GM12878 (cell line): ENCODE measurements around the gene CYP26C1. TPM values are rescaled to one million over a fixed set of nuclear protein-coding genes. Genes with fewer than 3 reads are reported as not detected.
A peak's percentile ranks its signal among the peaks of the same experiment; 100 is the strongest.

Experiments
- CBX3 ChIP-seq: fragments of 200-600 bp; sonication (generic); IDR thresholded peaks from 2 replicates; pipeline ENCODE4 v1.6.1; 2016; ENCODE audit warnings: low read depth, borderline replicate concordance
- CHD1 ChIP-seq: IDR thresholded peaks from 2 replicates; pipeline ENCODE4 v1.6.1; 2012; ENCODE audit warnings: low read depth, low read length, improper control_type of control experiment
- DPF2 ChIP-seq: fragments of 450-650 bp; IDR thresholded peaks from 2 replicates; pipeline ENCODE4 v1.6.1; 2017; ENCODE audit warnings: mild to moderate bottlenecking
- FOS ChIP-seq: IDR thresholded peaks from 3 replicates; pipeline ENCODE4 v1.6.1; 2011; ENCODE audit warnings: borderline replicate concordance; ENCODE audit not compliant: insufficient read length; ENCODE audit errors: extremely low read depth
- GABPA ChIP-seq: IDR thresholded peaks from 2 replicates; pipeline ENCODE4 v1.6.1; 2014; ENCODE audit warnings: antibody characterized with exemption, low read depth, mild to moderate bottlenecking, inconsistent platforms
- JUNB ChIP-seq: IDR thresholded peaks from 2 replicates; pipeline ENCODE4 v1.6.1; 2016; ENCODE audit warnings: antibody characterized with exemption, mild to moderate bottlenecking
- NBN ChIP-seq: fragments of 450-650 bp; IDR thresholded peaks from 2 replicates; pipeline ENCODE4 v1.6.1; 2016
- SMAD5 ChIP-seq: IDR thresholded peaks from 2 replicates; pipeline ENCODE4 v1.6.1; 2016; ENCODE audit warnings: antibody characterized with exemption, low read depth
- SUPT20H ChIP-seq: IDR thresholded peaks from 2 replicates; pipeline ENCODE4 v1.6.1; 2011; ENCODE audit warnings: low read depth, mild to moderate bottlenecking, low read length, moderate library complexity, borderline replicate concordance; ENCODE audit not compliant: control insufficient read depth
- SUZ12 ChIP-seq: fragments of 200-600 bp; sonication (generic); IDR thresholded peaks from one replicate; pipeline ENCODE4 v1.6.1; 2018; ENCODE audit warnings: antibody characterized with exemption, mild to moderate bottlenecking; ENCODE audit not compliant: unreplicated experiment
- TCF3 ChIP-seq: IDR thresholded peaks from 2 replicates; pipeline ENCODE4 v1.6.1; 2012; ENCODE audit warnings: low read depth, mild to moderate bottlenecking, low read length, borderline replicate concordance; ENCODE audit not compliant: insufficient read depth
- ZBTB33 ChIP-seq: fragments of 450-650 bp; IDR thresholded peaks from 2 replicates; pipeline ENCODE4 v1.6.1; 2017; ENCODE audit warnings: mild to moderate bottlenecking
- ZNF24 ChIP-seq: fragments of 450-650 bp; IDR thresholded peaks from 2 replicates; pipeline ENCODE4 v1.6.1; 2017; ENCODE audit warnings: antibody characterized with exemption, mild to moderate bottlenecking
- ZNF384 ChIP-seq: IDR thresholded peaks from 2 replicates; pipeline ENCODE4 v1.6.1; 2012; ENCODE audit warnings: low read depth, mild to moderate bottlenecking, low read length, improper control_type of control experiment, borderline replicate concordance
- polyA plus RNA-seq, 11 experiments: library from polyadenylated mRNA; depleted of rRNA in 4 of 11; unstranded in 6 of 11; stranded (reverse) in 5 of 11; fragments of >200 nt; fragmentation: Nextera tagmentation in 4 of 11; fragmentation: Illumina TruSeq in 1 of 11; extraction: Ambion mirVana in 4 of 11; extraction: Trizol in 1 of 11; gene quantifications; 1 replicate in 1 of 11; 2 replicates in 10 of 11; pipeline versions ENCODE4 v1.2.1 to v1.2.3, GENCODE V29; 2011 to 2016; ENCODE audit warnings: inconsistent platforms in 2 of 11, missing spikeins in 2 of 11, low read depth in 1 of 11
- total RNA-seq, 4 experiments: library from RNA; depleted of rRNA in 3 of 4; stranded (reverse); fragments of >200 nt in 3 of 4; fragmentation: Illumina TruSeq in 1 of 4; extraction: Trizol in 1 of 4; gene quantifications; 2 replicates each; pipeline versions ENCODE4 v1.2.1 to v1.2.3, GENCODE V29; 2013 to 2021
- TF ChIP-seq, protein P1 (sequence below): fragments of 150-350 bp; IDR thresholded peaks from 2 replicates; pipeline ENCODE4 v1.6.1; 2014; ENCODE audit warnings: mild to moderate bottlenecking, low read depth, low read length
- TF ChIP-seq, protein P2 (sequence below): fragments of 450-650 bp; IDR thresholded peaks from 2 replicates; pipeline ENCODE4 v1.6.1; 2014; ENCODE audit warnings: mild to moderate bottlenecking
- TF ChIP-seq, protein P3 (sequence below): IDR thresholded peaks from 2 replicates; pipeline ENCODE4 v1.6.1; 2011; ENCODE audit warnings: borderline replicate concordance, low read depth, mild to moderate bottlenecking, moderate library complexity, mixed read lengths, low read length; ENCODE audit not compliant: insufficient read depth; ENCODE audit errors: extremely low read length
- TF ChIP-seq, protein P4 (sequence below): fragments of 450-650 bp; IDR thresholded peaks from 2 replicates; pipeline ENCODE4 v1.6.1; 2017; ENCODE audit warnings: antibody characterized with exemption, mild to moderate bottlenecking, moderate library complexity

CYP26C1 gene
- total and polyA plus RNA-seq, 10 of the 15 experiments (the other 5 are each of a cell fraction or from before 2014, with no cell fraction given), result under 0.01 to 0.08 TPM; not detected in 8

DNA sequence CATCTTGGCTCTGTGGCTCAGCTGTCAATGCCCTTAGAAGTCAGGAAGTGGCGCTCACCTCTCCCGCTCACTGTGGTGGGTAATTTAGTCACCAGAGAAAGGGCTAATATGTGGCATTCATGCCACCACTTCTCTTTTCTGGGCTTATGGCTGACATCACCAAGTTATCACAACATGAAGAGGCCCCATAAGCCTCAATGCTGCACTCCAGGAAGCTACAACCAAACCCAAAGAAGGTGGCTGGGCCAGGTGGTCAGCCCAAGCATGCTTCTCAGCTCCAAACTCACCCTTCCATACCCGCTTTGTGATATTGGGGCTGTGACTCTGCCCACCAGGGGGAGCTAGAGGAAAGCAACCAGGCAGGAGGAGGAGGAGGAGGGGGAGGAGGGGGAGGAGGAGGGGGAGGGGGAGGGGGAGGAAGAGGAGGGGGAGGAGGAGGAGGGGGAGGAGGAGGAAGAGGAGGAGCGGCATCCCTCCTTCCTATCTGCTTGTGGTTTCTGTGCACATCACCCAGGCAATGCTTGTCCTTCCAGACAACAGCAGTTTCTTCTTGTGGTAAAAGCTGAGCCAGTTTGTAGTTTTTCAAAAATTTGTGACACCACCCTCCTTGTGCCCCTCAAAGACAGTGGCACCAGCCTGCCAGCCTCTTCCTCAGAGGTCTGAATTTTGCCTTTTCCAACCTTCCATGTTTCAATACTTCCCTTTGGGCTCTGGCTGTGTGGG lies 55.2 kb downstream of the CYP26C1 start (continued):
- TF ChIP-seq, protein P1, sequence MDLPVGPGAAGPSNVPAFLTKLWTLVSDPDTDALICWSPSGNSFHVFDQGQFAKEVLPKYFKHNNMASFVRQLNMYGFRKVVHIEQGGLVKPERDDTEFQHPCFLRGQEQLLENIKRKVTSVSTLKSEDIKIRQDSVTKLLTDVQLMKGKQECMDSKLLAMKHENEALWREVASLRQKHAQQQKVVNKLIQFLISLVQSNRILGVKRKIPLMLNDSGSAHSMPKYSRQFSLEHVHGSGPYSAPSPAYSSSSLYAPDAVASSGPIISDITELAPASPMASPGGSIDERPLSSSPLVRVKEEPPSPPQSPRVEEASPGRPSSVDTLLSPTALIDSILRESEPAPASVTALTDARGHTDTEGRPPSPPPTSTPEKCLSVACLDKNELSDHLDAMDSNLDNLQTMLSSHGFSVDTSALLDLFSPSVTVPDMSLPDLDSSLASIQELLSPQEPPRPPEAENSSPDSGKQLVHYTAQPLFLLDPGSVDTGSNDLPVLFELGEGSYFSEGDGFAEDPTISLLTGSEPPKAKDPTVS, result no peak
- TF ChIP-seq DPF2, result 0 out of 2 replicates have a peak, but pooled peaks have one; percentile 20
- TF ChIP-seq, protein P2, sequence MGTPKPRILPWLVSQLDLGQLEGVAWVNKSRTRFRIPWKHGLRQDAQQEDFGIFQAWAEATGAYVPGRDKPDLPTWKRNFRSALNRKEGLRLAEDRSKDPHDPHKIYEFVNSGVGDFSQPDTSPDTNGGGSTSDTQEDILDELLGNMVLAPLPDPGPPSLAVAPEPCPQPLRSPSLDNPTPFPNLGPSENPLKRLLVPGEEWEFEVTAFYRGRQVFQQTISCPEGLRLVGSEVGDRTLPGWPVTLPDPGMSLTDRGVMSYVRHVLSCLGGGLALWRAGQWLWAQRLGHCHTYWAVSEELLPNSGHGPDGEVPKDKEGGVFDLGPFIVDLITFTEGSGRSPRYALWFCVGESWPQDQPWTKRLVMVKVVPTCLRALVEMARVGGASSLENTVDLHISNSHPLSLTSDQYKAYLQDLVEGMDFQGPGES, result no peak
- TF ChIP-seq FOS, result no peak
- TF ChIP-seq NBN, result peak; percentile 33; the same call in 1 of the 2 replicates
- TF ChIP-seq SUPT20H, result no peak
- no peak for TF ChIP-seq SUZ12
- no peak for TF ChIP-seq ZBTB33
- no peak for TF ChIP-seq TCF3
- no peak for TF ChIP-seq GABPA
- no peak for TF ChIP-seq SMAD5
- TF ChIP-seq CBX3, result no peak
- TF ChIP-seq, protein P3, sequence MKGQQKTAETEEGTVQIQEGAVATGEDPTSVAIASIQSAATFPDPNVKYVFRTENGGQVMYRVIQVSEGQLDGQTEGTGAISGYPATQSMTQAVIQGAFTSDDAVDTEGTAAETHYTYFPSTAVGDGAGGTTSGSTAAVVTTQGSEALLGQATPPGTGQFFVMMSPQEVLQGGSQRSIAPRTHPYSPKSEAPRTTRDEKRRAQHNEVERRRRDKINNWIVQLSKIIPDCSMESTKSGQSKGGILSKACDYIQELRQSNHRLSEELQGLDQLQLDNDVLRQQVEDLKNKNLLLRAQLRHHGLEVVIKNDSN, result no peak
- TF ChIP-seq, protein P4, sequence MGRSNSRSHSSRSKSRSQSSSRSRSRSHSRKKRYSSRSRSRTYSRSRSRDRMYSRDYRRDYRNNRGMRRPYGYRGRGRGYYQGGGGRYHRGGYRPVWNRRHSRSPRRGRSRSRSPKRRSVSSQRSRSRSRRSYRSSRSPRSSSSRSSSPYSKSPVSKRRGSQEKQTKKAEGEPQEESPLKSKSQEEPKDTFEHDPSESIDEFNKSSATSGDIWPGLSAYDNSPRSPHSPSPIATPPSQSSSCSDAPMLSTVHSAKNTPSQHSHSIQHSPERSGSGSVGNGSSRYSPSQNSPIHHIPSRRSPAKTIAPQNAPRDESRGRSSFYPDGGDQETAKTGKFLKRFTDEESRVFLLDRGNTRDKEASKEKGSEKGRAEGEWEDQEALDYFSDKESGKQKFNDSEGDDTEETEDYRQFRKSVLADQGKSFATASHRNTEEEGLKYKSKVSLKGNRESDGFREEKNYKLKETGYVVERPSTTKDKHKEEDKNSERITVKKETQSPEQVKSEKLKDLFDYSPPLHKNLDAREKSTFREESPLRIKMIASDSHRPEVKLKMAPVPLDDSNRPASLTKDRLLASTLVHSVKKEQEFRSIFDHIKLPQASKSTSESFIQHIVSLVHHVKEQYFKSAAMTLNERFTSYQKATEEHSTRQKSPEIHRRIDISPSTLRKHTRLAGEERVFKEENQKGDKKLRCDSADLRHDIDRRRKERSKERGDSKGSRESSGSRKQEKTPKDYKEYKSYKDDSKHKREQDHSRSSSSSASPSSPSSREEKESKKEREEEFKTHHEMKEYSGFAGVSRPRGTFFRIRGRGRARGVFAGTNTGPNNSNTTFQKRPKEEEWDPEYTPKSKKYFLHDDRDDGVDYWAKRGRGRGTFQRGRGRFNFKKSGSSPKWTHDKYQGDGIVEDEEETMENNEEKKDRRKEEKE, result no peak
- no peak for TF ChIP-seq ZNF24
- TF ChIP-seq JUNB, result no peak
- no peak for TF ChIP-seq ZNF384
- no peak for TF ChIP-seq CHD1
